ENCODE results near the gene EPAS1.

GRCh38 chr2:46350029-46350689 is 53.0 kb downstream of the EPAS1 start:
- TF ChIP-seq, protein P1, sequence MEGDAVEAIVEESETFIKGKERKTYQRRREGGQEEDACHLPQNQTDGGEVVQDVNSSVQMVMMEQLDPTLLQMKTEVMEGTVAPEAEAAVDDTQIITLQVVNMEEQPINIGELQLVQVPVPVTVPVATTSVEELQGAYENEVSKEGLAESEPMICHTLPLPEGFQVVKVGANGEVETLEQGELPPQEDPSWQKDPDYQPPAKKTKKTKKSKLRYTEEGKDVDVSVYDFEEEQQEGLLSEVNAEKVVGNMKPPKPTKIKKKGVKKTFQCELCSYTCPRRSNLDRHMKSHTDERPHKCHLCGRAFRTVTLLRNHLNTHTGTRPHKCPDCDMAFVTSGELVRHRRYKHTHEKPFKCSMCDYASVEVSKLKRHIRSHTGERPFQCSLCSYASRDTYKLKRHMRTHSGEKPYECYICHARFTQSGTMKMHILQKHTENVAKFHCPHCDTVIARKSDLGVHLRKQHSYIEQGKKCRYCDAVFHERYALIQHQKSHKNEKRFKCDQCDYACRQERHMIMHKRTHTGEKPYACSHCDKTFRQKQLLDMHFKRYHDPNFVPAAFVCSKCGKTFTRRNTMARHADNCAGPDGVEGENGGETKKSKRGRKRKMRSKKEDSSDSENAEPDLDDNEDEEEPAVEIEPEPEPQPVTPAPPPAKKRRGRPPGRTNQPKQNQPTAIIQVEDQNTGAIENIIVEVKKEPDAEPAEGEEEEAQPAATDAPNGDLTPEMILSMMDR (IDR thresholded peaks at IDR 0.05): no peak
- TF ChIP-seq POLR2A (IDR thresholded peaks at IDR 0.05): no peak
